ENCODE measurements around the gene GPATCH2. TPM values are rescaled to one million over a fixed set of nuclear protein-coding genes. Genes with fewer than 3 reads are reported as not detected.
"Not testable (repeated sequence)": the region's sequence is repeated elsewhere in the genome, so short reads cannot be mapped to it uniquely, and the experiment has no call there.

Gene GPATCH2
- total RNA-seq, 1 donor from 2014 or later, result 7.1 TPM

DNA sequence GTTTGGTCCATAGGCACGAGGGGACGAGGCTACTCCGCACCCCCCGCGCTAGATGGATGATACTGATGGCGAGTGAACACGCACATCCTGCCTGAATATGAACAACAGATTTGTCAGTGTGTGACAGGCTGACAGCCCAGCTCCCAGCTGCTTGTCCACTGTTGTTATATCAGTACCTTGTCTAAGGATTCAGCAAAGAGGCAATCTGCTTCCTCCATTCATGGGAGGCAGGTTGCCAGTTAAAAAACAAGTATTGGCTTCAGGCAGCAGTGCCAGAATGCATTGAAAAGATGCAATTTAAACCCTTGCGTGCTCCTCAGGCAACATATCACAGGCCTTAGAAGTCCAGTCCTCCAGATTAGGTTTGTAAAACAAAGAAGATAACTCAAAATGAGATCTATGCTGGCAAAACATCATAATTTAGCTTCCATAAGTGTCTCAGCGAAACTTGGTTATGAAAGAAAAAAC is 223.3 kb downstream of the GPATCH2 start:
- intact Hi-C loops (cut with DNase I), result no loop called here
- ATAC-seq (ENCODE audit: poor library complexity) (no peak), DNase-seq (no peak)

DNA sequence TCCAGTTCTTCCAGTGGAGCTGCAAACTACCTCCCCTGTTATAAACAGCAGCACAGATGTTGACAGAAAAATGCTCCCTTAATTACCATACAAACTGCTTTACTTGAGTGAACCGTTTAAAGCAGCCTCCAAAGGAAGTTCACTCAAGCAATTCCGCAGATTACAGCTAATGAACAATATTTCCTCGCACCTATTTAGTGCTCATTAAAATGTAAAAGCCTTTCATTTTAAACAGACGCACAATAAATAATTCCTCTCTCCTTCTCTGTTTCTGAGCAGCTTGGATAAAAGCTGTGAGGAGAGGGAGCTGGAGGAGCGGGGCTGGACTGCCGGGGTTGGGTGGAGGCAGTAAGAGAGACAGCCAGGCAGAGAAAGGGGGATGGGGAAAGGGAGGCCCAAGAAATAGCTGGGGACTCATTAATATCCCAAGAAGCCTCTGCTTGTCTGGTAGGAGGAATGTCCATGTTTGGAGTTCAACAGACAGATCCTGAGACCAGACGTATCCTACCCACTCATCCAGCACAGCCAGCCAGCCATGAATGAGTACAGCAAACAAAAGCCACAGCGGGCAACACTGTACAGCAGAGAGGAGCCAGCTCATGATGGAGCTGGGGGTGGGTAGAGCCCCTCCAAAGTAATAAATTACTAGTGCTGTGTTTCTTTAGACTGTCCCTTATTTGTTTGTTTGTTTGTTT is 227.7 kb downstream of the GPATCH2 start:
- intact Hi-C loops (cut with DNase I), result no loop called here
- ATAC-seq (ENCODE audit: poor library complexity), result no peak
- no peak for DNase-seq

DNA sequence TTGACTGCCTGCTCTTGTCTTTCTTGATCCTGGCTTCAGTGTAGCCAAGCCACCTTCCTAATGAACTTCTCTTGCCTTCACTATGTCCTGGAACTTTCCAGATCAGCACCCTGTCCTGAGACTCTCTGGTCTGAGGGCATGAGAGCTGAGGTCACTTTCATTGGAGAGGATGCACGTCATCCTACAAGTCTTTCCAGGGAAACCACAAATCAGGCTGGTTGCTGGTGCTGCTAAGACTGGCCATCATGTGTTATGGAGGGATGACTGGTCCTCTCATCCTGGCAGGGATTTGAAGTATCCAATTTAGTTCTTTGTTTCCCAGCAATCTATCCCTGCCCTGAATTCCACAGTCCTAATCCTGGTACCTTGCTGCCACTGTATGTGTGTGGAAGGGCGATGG is 228.6 kb downstream of the GPATCH2 start:
- DNase-seq, result no peak
- ATAC-seq (ENCODE audit: poor library complexity), result no peak
- intact Hi-C loops (cut with DNase I), result no loop called here

DNA sequence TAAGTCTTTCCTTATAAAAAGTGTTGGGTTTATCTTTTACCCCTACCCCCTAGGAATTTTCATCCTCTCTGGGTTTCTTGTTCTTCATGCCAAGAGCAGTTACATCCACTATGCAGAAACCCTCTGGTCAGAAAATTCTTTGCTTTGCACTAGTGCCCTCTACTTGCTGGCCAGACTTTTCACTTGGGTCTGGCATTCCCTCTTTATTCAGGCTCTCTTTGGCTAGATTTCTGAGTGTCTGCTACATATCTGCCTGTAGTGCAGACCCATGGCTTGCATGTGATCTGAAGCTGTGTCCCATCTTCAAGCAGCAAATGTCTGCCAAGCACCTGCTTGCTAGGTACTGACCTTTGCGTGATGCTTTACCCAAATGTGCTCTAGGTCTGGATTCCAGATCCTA is 237.0 kb downstream of the GPATCH2 start:
- ATAC-seq (ENCODE audit: poor library complexity), result no peak
- no peak for DNase-seq
- intact Hi-C loops (cut with DNase I), result no loop called here

DNA sequence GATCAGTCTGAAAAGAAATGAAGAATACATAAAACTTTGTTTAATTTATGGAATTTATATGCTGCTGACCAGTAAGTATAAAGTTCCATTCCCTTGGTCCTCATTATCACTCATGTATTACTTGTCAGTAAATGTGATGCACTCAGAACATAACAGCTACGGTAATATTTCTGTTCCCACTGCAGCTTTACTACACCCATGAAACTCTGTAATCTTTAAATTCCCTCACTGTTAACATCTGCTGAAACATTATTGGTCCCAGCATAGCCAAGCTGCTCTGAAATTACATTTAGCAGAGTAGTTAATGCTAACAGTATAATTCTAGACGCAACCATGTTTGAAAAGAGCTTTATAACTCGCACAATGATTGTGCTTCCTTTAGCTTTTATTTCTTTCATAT is 238.4 kb downstream of the GPATCH2 start:
- no peak for DNase-seq
- intact Hi-C loops (cut with DNase I), result no loop called here
- no peak for ATAC-seq (ENCODE audit: poor library complexity)

DNA sequence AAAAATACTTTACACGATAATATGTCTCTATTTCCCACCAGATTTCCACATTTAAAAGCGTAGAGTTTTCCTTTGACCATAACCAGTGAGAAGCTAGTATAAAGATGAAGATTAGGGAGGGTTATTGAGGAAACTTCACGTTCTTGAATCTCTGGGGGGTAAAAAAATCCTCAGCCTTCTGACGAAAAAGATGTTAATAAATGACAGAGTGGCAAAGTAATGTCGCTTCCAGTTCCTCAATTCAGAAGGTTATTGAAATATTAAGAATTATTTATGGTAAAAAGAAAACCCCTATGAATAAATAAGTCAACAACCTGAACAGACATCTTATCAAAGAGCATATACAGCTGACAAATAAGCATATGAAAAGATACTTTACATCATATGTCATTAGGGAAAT is 241.0 kb downstream of the GPATCH2 start:
- DNase-seq (no peak), ATAC-seq (ENCODE audit: poor library complexity) (no peak)
- intact Hi-C loops (cut with DNase I), result no loop called here

DNA sequence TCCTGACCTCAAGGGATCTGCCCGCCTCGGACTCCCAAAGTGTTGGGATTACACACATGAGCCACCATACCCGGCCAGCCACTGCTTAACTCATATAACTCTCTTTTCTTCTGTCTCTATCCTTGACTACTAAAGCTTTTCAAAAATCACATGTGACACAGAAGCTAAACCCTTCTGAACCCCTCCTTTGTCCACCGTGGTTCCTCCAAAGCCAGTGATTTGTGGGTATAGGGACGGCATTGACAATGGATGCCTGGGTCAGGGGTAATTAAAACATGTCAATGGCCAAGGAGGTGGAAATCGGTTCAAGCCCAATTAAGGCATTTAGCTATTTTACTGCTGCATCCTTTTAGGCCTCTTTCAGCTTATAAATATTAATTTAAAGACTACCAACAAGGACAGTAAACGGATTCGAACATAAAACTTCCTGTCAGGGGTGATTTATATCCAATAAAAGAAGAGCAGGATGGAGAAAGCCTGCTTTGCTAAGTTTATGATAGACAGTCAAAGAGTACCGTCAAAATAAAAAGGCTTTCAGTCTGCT is 242.3 kb downstream of the GPATCH2 start:
- ATAC-seq (ENCODE audit: poor library complexity) (no peak), DNase-seq (no peak)
- intact Hi-C loops (cut with DNase I), result no loop called here

DNA sequence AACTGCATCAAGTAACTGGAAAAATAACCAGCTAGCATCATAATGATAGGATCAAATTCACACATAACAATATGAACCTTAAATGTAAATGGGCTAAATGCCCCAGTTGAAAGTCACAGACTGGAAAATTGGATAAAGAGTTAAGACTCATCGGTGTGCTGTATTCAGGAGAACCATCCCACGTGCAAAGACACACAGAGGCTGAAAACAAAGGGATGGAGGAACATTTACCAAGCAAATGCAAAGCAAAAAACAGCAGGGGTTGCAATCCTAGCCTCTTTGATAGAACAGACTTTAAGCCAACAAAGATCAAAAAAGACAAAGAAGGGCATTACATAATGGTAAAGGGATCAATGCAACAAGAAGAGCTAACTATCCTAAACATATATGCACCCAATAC is 249.1 kb downstream of the GPATCH2 start:
- ATAC-seq (ENCODE audit: poor library complexity); DNase-seq; intact Hi-C loops (cut with DNase I): not testable (repeated sequence)

DNA sequence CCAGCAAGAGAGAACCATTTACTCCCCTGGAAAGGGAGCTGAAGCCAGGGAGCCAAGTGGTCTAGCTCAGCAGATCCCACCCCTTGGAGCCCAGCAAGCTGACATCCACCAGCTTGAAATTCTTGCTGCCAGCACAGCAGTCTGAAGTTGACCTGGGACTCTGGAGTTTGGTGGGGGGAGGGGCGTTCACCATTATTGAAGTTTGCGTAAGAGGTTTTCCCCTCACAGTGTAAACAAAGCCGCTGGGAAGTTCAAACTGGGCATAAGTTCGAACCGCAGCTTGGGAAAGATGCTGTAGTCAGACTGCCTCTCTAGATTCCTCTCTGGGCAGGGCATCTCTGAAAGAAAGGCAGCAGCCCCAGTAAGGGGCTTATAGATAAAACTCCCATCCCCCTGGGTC is 251.1 kb downstream of the GPATCH2 start:
- ATAC-seq (ENCODE audit: poor library complexity); intact Hi-C loops (cut with DNase I); DNase-seq: not testable (repeated sequence)

DNA sequence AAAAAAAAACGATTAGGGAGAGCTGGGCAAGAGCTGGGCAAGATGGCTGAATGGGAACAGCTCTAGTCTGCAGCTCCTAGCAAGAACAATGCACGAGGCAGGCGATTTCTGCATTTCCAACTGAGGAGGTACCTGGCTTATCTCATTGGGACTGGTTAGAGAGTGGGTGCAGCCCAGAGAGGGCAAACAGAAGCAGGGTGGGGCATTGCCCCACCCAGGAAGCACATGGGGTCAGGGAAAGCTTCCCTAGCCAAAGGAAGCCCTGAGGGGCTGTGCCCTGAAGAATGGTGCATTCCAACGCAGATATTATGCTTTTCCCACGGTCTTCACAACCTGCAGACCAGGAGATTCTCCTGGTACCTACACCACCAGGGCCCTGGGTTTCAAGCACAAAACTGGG is 251.6 kb downstream of the GPATCH2 start:
- intact Hi-C loops (cut with DNase I), result no loop called here
- no peak for DNase-seq
- ATAC-seq (ENCODE audit: poor library complexity), result no peak

Other genes with a start within 250 kb of the GPATCH2 start
- 1.4 TPM for gene SPATA17, start 254 bp upstream of the GPATCH2 start, total RNA-seq